HT1080 (cell line): Measurements from ENCODE around the gene SYCP1. TPM values are rescaled to one million over a fixed set of nuclear protein-coding genes. Genes with fewer than 3 reads are reported as not detected.

ENCODE experiments used
- total RNA-seq: library from RNA; depleted of rRNA; stranded (reverse); fragments of >200 nt; shearing (Covaris generic); gene quantifications from 2 replicates; pipeline ENCODE4 v1.2.3, GENCODE V29; 2014; rRNA removed

The SYCP1 gene
- total RNA-seq, 1 experiment from 2014 or later: not detected

Other genes starting within 250 kb of the SYCP1 start
- 0.21 and 0.47 TPM in 2 replicates for gene DENND2C, start 184.8 kb upstream of the SYCP1 start, total RNA-seq
- not detected in 2 replicates for gene AMPD1, start 159.3 kb upstream of the SYCP1 start, total RNA-seq
- gene NRAS, start 138.1 kb upstream of the SYCP1 start, total RNA-seq: 42.6 and 52.2 TPM in 2 replicates
- gene CSDE1, start 96.9 kb upstream of the SYCP1 start, total RNA-seq: 299 and 322 TPM in 2 replicates
- gene SIKE1, start 74.2 kb upstream of the SYCP1 start, total RNA-seq: 75.9 and 87.6 TPM in 2 replicates
- not detected in 2 replicates for gene TSHB, start 175.0 kb downstream of the SYCP1 start, total RNA-seq
- 0.59 and 1.1 TPM in 2 replicates for gene TSPAN2, start 234.6 kb downstream of the SYCP1 start, total RNA-seq